NCI-H82 treated with DMSO at 0.1 percent for 48 hours (cell line): ENCODE results near the gene GNAT1.

ENCODE experiments used
- DNase-seq: peaks from one replicate; lab custom pipeline; 2025; ENCODE audit not compliant: unreplicated experiment; lab: John Stamatoyannopoulos, UW

The GNAT1 gene

GRCh38 chr3:50174947-50175524 is 16.4 kb upstream of the GNAT1 start:
- DNase-seq, result no peak

- DNase-seq, result no peak
Observed at GRCh38 chr3:50177346-50177745, 14.1 kb upstream of the GNAT1 start.

GRCh38 chr3:50179710-50180109 is 11.7 kb upstream of the GNAT1 start:
- DNase-seq, result no peak

- no peak for DNase-seq
Observed at GRCh38 chr3:50181985-50182384, 9.4 kb upstream of the GNAT1 start.

GRCh38 chr3:50182533-50183099 is 8.8 kb upstream of the GNAT1 start:
- no peak for DNase-seq

- DNase-seq, result no peak
Observed at GRCh38 chr3:50183755-50184154, 7.7 kb upstream of the GNAT1 start.

- no peak for DNase-seq
Observed at GRCh38 chr3:50184242-50184978, 7.0 kb upstream of the GNAT1 start.

GRCh38 chr3:50185230-50185629 is 6.2 kb upstream of the GNAT1 start:
- no peak for DNase-seq

- no peak for DNase-seq
Observed at GRCh38 chr3:50186096-50186495, 5.3 kb upstream of the GNAT1 start.

GRCh38 chr3:50187750-50188149 is 3.7 kb upstream of the GNAT1 start:
- no peak for DNase-seq

- DNase-seq, result peak; percentile 63
Observed at GRCh38 chr3:50189274-50189673, 2.1 kb upstream of the GNAT1 start.

- no peak for DNase-seq
Observed at GRCh38 chr3:50189989-50190388, 1.4 kb upstream of the GNAT1 start.

GRCh38 chr3:50192124-50192523 is 714 bp downstream of the GNAT1 start:
- DNase-seq, result no peak

- no peak for DNase-seq
Observed at GRCh38 chr3:50192689-50193141, 1.3 kb downstream of the GNAT1 start.

- no peak for DNase-seq
Observed at GRCh38 chr3:50193286-50193685, 1.9 kb downstream of the GNAT1 start.

GRCh38 chr3:50193746-50194127 is 2.3 kb downstream of the GNAT1 start:
- no peak for DNase-seq

- peak; percentile 40 for DNase-seq
Observed at GRCh38 chr3:50194128-50194902, 2.9 kb downstream of the GNAT1 start.

GRCh38 chr3:50194903-50195500 is 3.6 kb downstream of the GNAT1 start:
- no peak for DNase-seq

- DNase-seq, result no peak
Observed at GRCh38 chr3:50195501-50196252, 4.3 kb downstream of the GNAT1 start.

GRCh38 chr3:50196253-50196801 is 4.9 kb downstream of the GNAT1 start:
- no peak for DNase-seq
